ENCODE data around the gene OTUD3.

Gene OTUD3

GRCh38 chr1:19910650-19911049 lies 28.5 kb downstream of the OTUD3 start:
- Histone ChIP-seq H3K27me3 (ENCODE audit: insufficient read depth, low read depth) (no peaks in the 10 kb centered on the region), H3K4me3 (IDR thresholded peaks at IDR 0.05; ENCODE audit: insufficient read depth, low read depth, low read length) (no peak overlapping the region), H2AFZ (ENCODE audit: low read depth) (no peak overlapping the region), H4K20me1 (ENCODE audit: insufficient read depth) (no peaks in the 10 kb centered on the region), H3K27ac (no peak overlapping the region), H3K4me1 (ENCODE audit: low read depth, poor library complexity, severe bottlenecking) (no peaks in the 10 kb centered on the region), H3K36me3 (ENCODE audit: insufficient read depth) (peaks cover 5% of the 10 kb centered on the region; the same call in 1 of the 2 replicates), H3K9ac (no peak overlapping the region), H3K4me2 (no peak overlapping the region), H3K79me2 (ENCODE audit: insufficient read depth, low read depth) (no peaks in the 10 kb centered on the region)
- TF ChIP-seq CTCF (conservative IDR thresholded peaks at IDR 0.05; ENCODE audit: low read depth, low read length) = no peak

GRCh38 chr1:19918057-19918456 lies 35.9 kb downstream of the OTUD3 start:
- Histone ChIP-seq H3K9ac (no peak overlapping the region), H3K27me3 (ENCODE audit: insufficient read depth, low read depth) (peaks cover 9% of the 10 kb centered on the region; the same call in 1 of the 2 replicates), H3K36me3 (ENCODE audit: insufficient read depth) (peaks cover 4% of the 10 kb centered on the region; the same call in 1 of the 2 replicates), H3K79me2 (ENCODE audit: insufficient read depth, low read depth) (no peaks in the 10 kb centered on the region), H2AFZ (ENCODE audit: low read depth) (no peak overlapping the region), H3K27ac (no peak overlapping the region), H3K4me1 (ENCODE audit: low read depth, poor library complexity, severe bottlenecking) (no peaks in the 10 kb centered on the region), H4K20me1 (ENCODE audit: insufficient read depth) (no peaks in the 10 kb centered on the region), H3K4me3 (IDR thresholded peaks at IDR 0.05; ENCODE audit: insufficient read depth, low read depth, low read length) (no peak overlapping the region), H3K4me2 (no peak overlapping the region)
- peak; percentile 92 for TF ChIP-seq CTCF (conservative IDR thresholded peaks at IDR 0.05; ENCODE audit: low read depth, low read length)

- no peak overlapping the region for H3K27ac ChIP-seq
- no peak overlapping the region for H3K4me2 ChIP-seq
- no peak overlapping the region for H2AFZ ChIP-seq (ENCODE audit: low read depth)
- no peak overlapping the region for H3K9ac ChIP-seq
- no peak for TF ChIP-seq CTCF (conservative IDR thresholded peaks at IDR 0.05; ENCODE audit: low read depth, low read length)
- H4K20me1 ChIP-seq (ENCODE audit: insufficient read depth) = no peaks in the 10 kb centered on the region
- no peaks in the 10 kb centered on the region for H3K4me1 ChIP-seq (ENCODE audit: low read depth, poor library complexity, severe bottlenecking)
- peaks cover 18% of the 10 kb centered on the region; the same call in 1 of the 2 replicates for H3K27me3 ChIP-seq (ENCODE audit: insufficient read depth, low read depth)
- H3K79me2 ChIP-seq (ENCODE audit: insufficient read depth, low read depth) = no peaks in the 10 kb centered on the region
- H3K4me3 ChIP-seq (IDR thresholded peaks at IDR 0.05; ENCODE audit: insufficient read depth, low read depth, low read length) = no peak overlapping the region
- H3K36me3 ChIP-seq (ENCODE audit: insufficient read depth) = no peaks in the 10 kb centered on the region
Observed at GRCh38 chr1:19920132-19920710, 38.0 kb downstream of the OTUD3 start.

- Histone ChIP-seq H3K4me3 (IDR thresholded peaks at IDR 0.05; ENCODE audit: insufficient read depth, low read depth, low read length) (no peak overlapping the region), H3K79me2 (ENCODE audit: insufficient read depth, low read depth) (no peaks in the 10 kb centered on the region), H3K36me3 (ENCODE audit: insufficient read depth) (no peaks in the 10 kb centered on the region), H3K27me3 (ENCODE audit: insufficient read depth, low read depth) (peaks cover 21% of the 10 kb centered on the region; the same call in 1 of the 2 replicates), H3K4me1 (ENCODE audit: low read depth, poor library complexity, severe bottlenecking) (no peaks in the 10 kb centered on the region), H4K20me1 (ENCODE audit: insufficient read depth) (no peaks in the 10 kb centered on the region), H3K9ac (no peak overlapping the region), H2AFZ (ENCODE audit: low read depth) (no peak overlapping the region), H3K4me2 (no peak overlapping the region), H3K27ac (no peak overlapping the region)
- no peak for TF ChIP-seq CTCF (conservative IDR thresholded peaks at IDR 0.05; ENCODE audit: low read depth, low read length)
Observed at GRCh38 chr1:19921310-19921709, 39.1 kb downstream of the OTUD3 start.

All from KMS-11 (cell line).